Measurements from ENCODE around the gene TMEM187. TPM values are rescaled to one million over a fixed set of nuclear protein-coding genes. Genes with fewer than 3 reads are reported as not detected.
"Not testable (repeated sequence)": the region's sequence is repeated elsewhere in the genome, so short reads cannot be mapped to it uniquely, and the experiment has no call there.

Gene TMEM187
- total and polyA plus RNA-seq, 8 donors, result 3.9 to 13.5 (median 6.3) TPM

DNA sequence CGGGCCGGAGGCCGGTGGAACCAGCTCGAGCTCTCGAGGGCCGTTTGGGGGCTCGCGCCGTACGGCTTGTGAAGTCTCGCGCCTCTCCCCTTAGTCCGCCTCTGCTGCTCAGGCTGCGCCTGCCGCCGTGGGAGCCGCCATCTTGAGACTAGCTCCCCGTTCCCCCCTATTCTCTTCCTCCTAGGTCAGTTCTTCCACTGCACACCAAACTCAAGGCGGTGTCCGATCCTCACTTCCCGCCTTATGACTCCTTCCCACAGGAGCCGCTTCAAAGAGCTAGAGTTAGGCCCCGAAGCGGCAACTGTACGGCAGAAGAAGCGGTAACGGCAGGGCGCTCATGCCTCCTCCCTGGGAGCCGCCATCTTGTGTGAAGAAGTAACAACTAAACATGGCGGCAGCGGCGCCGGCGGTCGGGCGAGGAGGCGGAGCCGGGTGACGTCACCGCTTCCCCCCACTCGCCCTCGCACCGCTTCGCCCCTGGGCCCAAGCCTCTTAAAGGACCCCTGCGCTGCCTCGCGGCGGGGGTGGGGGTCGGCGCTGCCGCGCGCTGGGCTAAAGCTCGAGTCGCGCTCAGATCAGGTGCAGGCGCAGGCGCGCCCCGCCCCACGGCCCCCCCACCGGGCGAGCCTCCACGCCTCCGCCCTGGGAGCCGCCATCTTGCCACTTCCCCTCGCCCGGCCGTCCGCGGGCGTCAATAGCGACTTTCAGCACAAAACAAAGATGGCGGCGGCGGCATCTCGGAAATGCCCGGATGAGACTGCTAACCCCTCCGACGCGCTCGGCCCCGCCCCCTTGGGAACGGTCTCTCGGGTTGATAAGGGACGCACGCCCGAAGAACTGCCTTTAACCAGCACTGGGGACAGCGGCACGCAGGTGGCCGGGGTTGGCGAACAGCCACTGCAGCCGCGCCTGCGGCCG lies 845 bp upstream of the TMEM187 start, which contains the start of gene HCFC1:
HCFC1 (minus strand) TSS at position 369 of the 918 bp plus-strand sequence. CDS start 978 bp downstream, outside the sequence.
- no peaks in the 10 kb centered on the region for H3K9me3 ChIP-seq
- peak; percentile 93 to 96 (median 94) for DNase-seq
- no peaks in the 10 kb centered on the region for H3K36me3 ChIP-seq
- peak; percentile 73 for ATAC-seq
- H3K4me1 ChIP-seq, result peaks cover 12 to 48% of the 10 kb centered on the region in 2 donors
- no peaks in the 10 kb centered on the region for H3K27me3 ChIP-seq
- TF ChIP-seq, protein P1, sequence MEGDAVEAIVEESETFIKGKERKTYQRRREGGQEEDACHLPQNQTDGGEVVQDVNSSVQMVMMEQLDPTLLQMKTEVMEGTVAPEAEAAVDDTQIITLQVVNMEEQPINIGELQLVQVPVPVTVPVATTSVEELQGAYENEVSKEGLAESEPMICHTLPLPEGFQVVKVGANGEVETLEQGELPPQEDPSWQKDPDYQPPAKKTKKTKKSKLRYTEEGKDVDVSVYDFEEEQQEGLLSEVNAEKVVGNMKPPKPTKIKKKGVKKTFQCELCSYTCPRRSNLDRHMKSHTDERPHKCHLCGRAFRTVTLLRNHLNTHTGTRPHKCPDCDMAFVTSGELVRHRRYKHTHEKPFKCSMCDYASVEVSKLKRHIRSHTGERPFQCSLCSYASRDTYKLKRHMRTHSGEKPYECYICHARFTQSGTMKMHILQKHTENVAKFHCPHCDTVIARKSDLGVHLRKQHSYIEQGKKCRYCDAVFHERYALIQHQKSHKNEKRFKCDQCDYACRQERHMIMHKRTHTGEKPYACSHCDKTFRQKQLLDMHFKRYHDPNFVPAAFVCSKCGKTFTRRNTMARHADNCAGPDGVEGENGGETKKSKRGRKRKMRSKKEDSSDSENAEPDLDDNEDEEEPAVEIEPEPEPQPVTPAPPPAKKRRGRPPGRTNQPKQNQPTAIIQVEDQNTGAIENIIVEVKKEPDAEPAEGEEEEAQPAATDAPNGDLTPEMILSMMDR (IDR thresholded peaks at IDR 0.05), result no peak
- H3K27ac ChIP-seq, result peak within 1 kb of the TSS; percentile 98 to 99
- peak within 1 kb of the TSS; percentile 72 to 88 for H3K4me3 ChIP-seq
- intact Hi-C loops (cut with DNase I), result no loop called here

DNA sequence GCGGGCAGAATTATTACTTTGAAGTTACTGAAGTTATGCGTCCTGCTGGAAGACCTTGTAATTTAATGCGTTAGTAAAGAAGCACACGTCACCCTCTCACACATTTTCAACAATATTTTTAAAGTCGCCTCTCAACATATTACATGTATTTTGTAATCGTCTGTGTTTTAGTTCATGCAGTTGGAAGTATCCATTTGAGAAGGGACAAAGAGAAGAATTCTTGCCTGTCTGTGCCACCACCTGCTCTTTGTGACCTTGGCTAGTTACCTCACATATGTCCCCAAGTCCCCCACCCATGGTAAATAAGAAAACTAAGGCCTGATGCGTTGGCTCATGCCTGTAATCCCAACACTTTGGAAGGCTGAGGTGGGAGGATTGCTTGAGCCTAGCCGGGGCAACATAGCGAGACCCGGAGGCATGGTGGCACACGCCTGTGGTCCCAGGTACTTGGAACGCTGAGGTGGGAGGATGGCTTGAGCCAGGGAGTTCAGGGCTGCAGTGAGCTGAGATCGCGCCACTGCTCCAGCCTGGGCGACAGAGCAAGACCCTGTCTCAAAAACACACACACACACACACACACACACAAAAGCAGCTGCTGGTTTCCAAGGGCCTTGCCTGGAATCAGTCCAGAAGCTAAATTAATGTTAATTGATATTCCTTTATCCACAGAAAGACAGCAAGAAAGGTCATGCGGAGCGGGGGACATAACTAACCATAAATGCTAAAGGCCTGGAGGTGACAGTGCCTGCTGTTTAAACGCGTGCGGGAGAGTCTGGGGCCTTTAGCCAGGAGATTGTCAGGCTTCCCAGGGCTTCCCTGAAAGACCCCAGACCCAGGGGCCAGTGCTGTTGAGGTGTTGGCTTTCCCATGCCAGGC lies 811 bp downstream of the TMEM187 start:
- Histone ChIP-seq H3K27me3 (no peaks in the 10 kb centered on the region), H3K36me3 (no peaks in the 10 kb centered on the region), H3K4me3 (peak overlapping the region; percentile 31 to 72), H3K9me3 (no peaks in the 10 kb centered on the region), H3K27ac (peak overlapping the region; percentile 98 to 99), H3K4me1 (peaks cover 9 to 31% of the 10 kb centered on the region in 2 donors)
- intact Hi-C loops (cut with DNase I), result no loop called here
- TF ChIP-seq, protein P1 (IDR thresholded peaks at IDR 0.05), result no peak
- DNase-seq (peak in 2 of 4 donors; percentile 28 to 34), ATAC-seq (no peak)

DNA sequence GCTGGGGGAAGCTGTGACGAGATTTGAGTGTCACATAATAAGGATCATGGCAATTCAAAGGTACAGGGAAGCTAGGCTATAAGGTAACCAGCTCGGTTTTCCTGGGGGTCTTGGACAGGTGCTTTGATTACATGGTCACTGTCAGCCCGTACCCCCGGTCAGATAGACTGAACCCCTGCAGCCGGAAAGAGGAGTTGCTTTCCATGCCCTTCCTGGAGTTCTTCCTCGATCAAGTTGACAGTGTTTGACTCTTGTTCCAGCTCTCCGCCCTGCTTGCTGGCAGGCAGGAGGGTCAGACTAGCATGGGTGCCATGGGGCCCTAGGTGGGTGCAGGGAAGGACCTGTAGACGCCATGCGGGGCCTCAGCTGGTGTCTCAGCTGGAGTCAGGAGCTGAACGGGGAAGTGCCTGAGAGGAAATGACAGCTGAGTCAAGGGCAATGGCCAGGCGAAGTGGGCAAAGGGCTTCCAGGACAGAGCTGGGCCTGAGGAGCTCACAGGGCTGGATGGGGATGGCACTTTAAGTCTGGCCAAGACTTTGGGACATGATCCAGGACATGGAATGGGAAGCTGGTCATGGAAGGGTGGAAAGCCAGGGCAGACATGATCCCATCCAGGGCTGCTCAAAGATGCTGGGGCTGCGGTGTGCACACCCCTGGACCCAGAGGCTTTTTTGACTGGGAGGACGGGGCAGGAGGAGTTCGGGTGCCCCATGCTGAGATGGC lies 1.6 kb downstream of the TMEM187 start:
- ATAC-seq (no peak), DNase-seq (peak in 1 of 4 donors; percentile 56)
- peak overlapping the region in 1 of 2 donors; percentile 72 for H3K4me3 ChIP-seq
- intact Hi-C loops (cut with DNase I), result no loop called here
- no peaks in the 10 kb centered on the region for H3K27me3 ChIP-seq
- TF ChIP-seq, protein P1 (IDR thresholded peaks at IDR 0.05), result no peak
- H3K9me3 ChIP-seq, result no peaks in the 10 kb centered on the region
- peak overlapping the region; percentile 98 to 99 for H3K27ac ChIP-seq
- peaks cover 4 to 23% of the 10 kb centered on the region in 2 donors for H3K4me1 ChIP-seq
- no peaks in the 10 kb centered on the region for H3K36me3 ChIP-seq

DNA sequence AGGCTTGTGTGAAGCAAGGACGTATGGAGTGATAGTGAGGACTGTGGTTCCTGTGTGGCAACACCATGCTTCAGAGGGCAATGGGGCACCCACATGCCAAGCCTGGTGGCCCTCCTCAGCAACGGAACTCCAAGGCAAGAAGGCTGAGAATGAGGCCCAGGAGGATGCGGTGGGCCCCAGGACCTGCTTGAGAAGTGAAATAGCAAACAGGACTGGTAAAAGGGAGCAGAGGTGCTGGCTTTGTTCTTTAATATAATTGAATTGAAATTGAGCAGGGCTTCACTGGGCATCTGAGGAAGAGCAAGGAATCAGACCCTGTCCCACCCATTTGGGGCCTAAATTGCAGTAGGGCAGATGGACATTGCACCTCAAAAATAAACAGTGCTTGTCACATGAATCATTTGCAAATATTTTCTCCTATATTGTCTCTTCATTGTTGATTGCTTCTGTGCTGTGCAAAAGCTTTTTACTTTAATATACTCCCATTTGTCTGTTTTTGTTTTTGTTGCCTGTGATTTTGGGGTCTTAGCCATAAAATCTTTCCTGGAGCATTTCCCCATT lies 2.3 kb downstream of the TMEM187 start:
- Histone ChIP-seq H3K27ac (peak overlapping the region; percentile 13 to 98), H3K9me3 (no peaks in the 10 kb centered on the region), H3K36me3 (no peaks in the 10 kb centered on the region), H3K4me1 (peaks cover 4 to 19% of the 10 kb centered on the region in 2 donors), H3K4me3 (no peak overlapping the region), H3K27me3 (no peaks in the 10 kb centered on the region)
- ATAC-seq (no peak), DNase-seq (no peak)
- TF ChIP-seq, protein P1 (IDR thresholded peaks at IDR 0.05), result no peak
- intact Hi-C loops (cut with DNase I), result no loop called here

DNA sequence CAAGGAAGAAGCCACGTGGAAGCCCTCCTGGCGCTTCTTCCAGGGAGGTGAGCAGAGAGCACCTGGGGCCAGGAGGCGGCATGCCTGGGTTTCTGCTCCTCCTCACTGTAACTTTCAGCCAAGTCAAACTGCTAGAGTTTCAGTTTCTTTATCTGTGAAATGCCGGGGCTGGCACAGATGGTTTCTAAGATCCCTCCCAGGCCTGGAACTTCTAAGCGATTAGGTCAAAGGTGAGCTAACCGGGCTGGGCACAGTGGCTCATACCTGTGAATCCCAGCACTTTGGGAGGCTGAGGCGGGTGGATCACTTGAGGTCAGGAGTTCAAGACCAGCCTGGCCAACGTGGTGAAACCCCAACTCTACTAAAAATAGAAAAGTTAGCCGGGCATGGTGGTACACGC lies 7.8 kb downstream of the TMEM187 start:
- H3K4me3 ChIP-seq; H3K36me3 ChIP-seq; H3K9me3 ChIP-seq; DNase-seq; ATAC-seq; intact Hi-C loops (cut with DNase I); H3K27ac ChIP-seq: not testable (repeated sequence)
- peaks cover 4 to 39% of the 10 kb centered on the region in 2 donors for H3K4me1 ChIP-seq
- peaks cover 0 to 16% of the 10 kb centered on the region in 2 donors for H3K27me3 ChIP-seq
